ENCODE results near the gene PLEKHO2. TPM values are rescaled to one million over a fixed set of nuclear protein-coding genes. Genes with fewer than 3 reads are reported as not detected.

Gene PLEKHO2
- total and polyA plus RNA-seq, 2 of the 13 experiments (the other 11 are each of a cell fraction or from before 2014, with no cell fraction given) = 3.8 to 4.8 TPM

DNA sequence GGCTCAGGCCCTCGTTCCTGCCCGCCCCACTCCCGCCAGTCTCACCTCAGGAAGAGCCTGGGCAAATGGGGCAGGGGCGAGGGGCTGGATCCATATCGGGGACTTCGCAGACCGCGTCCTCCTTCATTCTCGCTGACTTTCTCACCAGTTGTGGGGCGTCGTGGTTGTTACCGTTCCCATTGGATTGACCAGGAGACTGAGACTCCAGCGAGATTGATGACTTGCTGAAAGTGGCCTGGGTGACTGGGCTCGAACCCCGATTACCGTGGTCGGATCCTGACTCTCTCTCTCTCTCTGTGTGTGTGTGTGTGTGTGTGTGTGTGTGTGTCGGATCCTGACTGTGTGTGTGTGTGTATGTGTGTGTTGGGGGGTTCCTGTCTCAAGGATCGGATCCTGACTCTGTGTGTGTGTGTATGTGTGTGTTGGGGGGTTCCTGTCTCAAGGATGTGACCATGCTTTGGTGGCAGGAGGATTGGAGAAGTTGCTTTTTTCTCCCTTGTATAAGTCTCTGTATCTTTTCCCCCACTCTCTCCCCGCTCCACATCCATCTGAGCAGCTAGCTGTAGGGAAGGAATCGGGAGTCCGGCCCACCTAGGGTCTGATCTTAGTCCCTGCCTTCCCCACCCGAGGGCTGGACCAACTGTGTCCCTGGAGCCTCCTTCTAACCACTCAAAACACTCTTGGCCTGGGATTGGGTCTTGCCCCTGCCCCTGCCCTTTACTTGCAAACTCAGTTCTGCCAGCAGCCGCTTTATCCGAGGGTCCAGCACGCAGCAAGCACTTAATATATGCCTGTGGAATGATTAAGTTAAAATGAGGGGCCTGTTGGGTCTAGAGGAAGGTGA, 603 bp downstream of the PLEKHO2 start (continued):
- TF ChIP-seq ERF (CRISPR knock-in tag; IDR thresholded peaks at IDR 0.05) (no peak), SALL2 (CRISPR knock-in tag; IDR thresholded peaks at IDR 0.05) (0 out of 2 replicates have a peak, but pooled peaks have one; percentile 4), ZNF687 (CRISPR knock-in tag; IDR thresholded peaks at IDR 0.05) (no peak; the same call in 1 of the 2 replicates), CCDC6 (CRISPR knock-in tag; IDR thresholded peaks at IDR 0.05) (0 out of 2 replicates have a peak, but pooled peaks have one; percentile 7), ZNF749 (CRISPR knock-in tag; IDR thresholded peaks at IDR 0.05; ENCODE audit: borderline replicate concordance) (no peak), MTF1 (CRISPR knock-in tag; IDR thresholded peaks at IDR 0.05) (no peak)
- TF ChIP-seq, protein P1, sequence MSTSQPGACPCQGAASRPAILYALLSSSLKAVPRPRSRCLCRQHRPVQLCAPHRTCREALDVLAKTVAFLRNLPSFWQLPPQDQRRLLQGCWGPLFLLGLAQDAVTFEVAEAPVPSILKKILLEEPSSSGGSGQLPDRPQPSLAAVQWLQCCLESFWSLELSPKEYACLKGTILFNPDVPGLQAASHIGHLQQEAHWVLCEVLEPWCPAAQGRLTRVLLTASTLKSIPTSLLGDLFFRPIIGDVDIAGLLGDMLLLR (CRISPR knock-in tag; IDR thresholded peaks at IDR 0.05) = no peak
